Endodermal cell (in vitro differentiated cells): Measurements from ENCODE around the gene CD74. TPM values are rescaled to one million over a fixed set of nuclear protein-coding genes. Genes with fewer than 3 reads are reported as not detected.

Source experiments
- DNase-seq: peaks from one replicate; pipeline ENCODE4 v3.0.0-alpha.2; 2017
- H3K27ac ChIP-seq: 2 replicates; pipeline ENCODE4 v1.5.1; 2013; ENCODE audit warnings: mild to moderate bottlenecking, low read depth, low read length, moderate library complexity
- H3K27me3 ChIP-seq: 2 replicates; pipeline ENCODE4 v1.6.1; 2013; ENCODE audit warnings: mild to moderate bottlenecking, low read length, moderate library complexity; ENCODE audit not compliant: insufficient read depth, control insufficient read depth, poor library complexity, severe bottlenecking
- H3K36me3 ChIP-seq: 2 replicates; pipeline ENCODE4 v1.7.0; 2013; ENCODE audit warnings: mild to moderate bottlenecking, low read length, moderate library complexity; ENCODE audit not compliant: control insufficient read depth, insufficient read depth
- H3K4me1 ChIP-seq: one replicate; pipeline ENCODE4 v1.7.0; 2013; ENCODE audit warnings: low read length; ENCODE audit not compliant: control insufficient read depth, insufficient read depth
- H3K4me3 ChIP-seq: 2 replicates; pipeline ENCODE4 v1.5.1; 2013; ENCODE audit warnings: mild to moderate bottlenecking, low read length, moderate library complexity
- H3K9ac ChIP-seq: 2 replicates; pipeline ENCODE4 v1.6.1; 2013; ENCODE audit warnings: mild to moderate bottlenecking, low read length, moderate library complexity; ENCODE audit not compliant: poor library complexity, severe bottlenecking; ENCODE audit errors: extremely low read depth
- H3K9me3 ChIP-seq: 2 replicates; pipeline ENCODE4 v1.6.1; 2013; ENCODE audit warnings: mild to moderate bottlenecking, low read length, moderate library complexity; ENCODE audit not compliant: control insufficient read depth
- H3K27ac Mint-ChIP-seq: 2 replicates; pipeline ENCODE4 v1.8.0; 2020; ENCODE audit warnings: mixed read lengths
- H3K27me3 Mint-ChIP-seq: 2 replicates; pipeline ENCODE4 v1.8.0; 2021; ENCODE audit warnings: mild to moderate bottlenecking, mixed read lengths; ENCODE audit not compliant: insufficient read depth
- H3K36me3 Mint-ChIP-seq: 2 replicates; pipeline ENCODE4 v1.8.0; 2020; ENCODE audit warnings: low read depth, mixed read lengths
- H3K4me1 Mint-ChIP-seq: 2 replicates; pipeline ENCODE4 v1.8.0; 2020; ENCODE audit warnings: mixed read lengths
- H3K4me3 Mint-ChIP-seq: 2 replicates; pipeline ENCODE4 v1.8.0; 2020; ENCODE audit warnings: mild to moderate bottlenecking, moderate library complexity, mixed read lengths
- H3K9me3 Mint-ChIP-seq: 2 replicates; pipeline ENCODE4 v1.8.0; 2020; ENCODE audit warnings: mild to moderate bottlenecking, mixed read lengths
- CTCF ChIP-seq: fragments of 200-600 bp; sonication (generic); conservative IDR thresholded peaks from 2 replicates; pipeline ENCODE4 v1.5.0; 2021; ENCODE audit warnings: antibody characterized with exemption, mild to moderate bottlenecking
- WGBS, 2 experiments: methylation state at CpG; one replicate each; pipeline versions ENCODE4 v1.1.5 to v1.1.7; 2013; ENCODE audit warnings: missing lambda C conversion rate in 2 of 2, mixed read lengths in 1 of 2; ENCODE audit not compliant: insufficient coverage in 1 of 2, insufficient read length in 1 of 2; 5-methylcytosine and 5-hydroxymethylcytosine counted together
- total RNA-seq, 2 donors: library from RNA; stranded (reverse); fragmentation: NEBNext Ultra II Directional in 1 of 2; extraction: Animal tissue kit (Norgen Biotek cat#: 25700) in 1 of 2; gene quantifications; 2 replicates in 1 of 2; 3 replicates in 1 of 2; pipeline ENCODE4 v1.2.1, GENCODE V29; 2021

The CD74 gene
- total RNA-seq, 2 donors from 2014 or later, result 12.4 to 20.0 TPM

- Mint-ChIP-seq H3K27me3 (peaks cover 3% of the 10 kb centered on the region), H3K9me3 (no peaks in the 10 kb centered on the region), H3K36me3 (no peaks in the 10 kb centered on the region), H3K4me3 (no peak overlapping the region), H3K4me1 (peaks cover 15% of the 10 kb centered on the region), H3K27ac (peak overlapping the region; percentile 91)
- Histone ChIP-seq H3K9me3 (no peaks in the 10 kb centered on the region), H3K4me1 (no peaks in the 10 kb centered on the region), H3K27ac (no peak overlapping the region), H3K9ac (no peak overlapping the region), H3K27me3 (no peaks in the 10 kb centered on the region), H3K36me3 (no peaks in the 10 kb centered on the region), H3K4me3 (no peak overlapping the region)
- DNase-seq, result peak; percentile 77
- TF ChIP-seq CTCF, result no peak
- 98 to 100% methylated on average over 3 to 5 of the region's 5 CpGs for WGBS, 2 experiments
Observed at GRCh38 chr5:150411245-150411979, 1.3 kb downstream of the CD74 start.

GRCh38 chr5:150410524-150411244, 2.0 kb downstream of the CD74 start:
- Histone ChIP-seq H3K9me3 (no peaks in the 10 kb centered on the region), H3K4me1 (no peaks in the 10 kb centered on the region), H3K27me3 (no peaks in the 10 kb centered on the region), H3K27ac (no peak overlapping the region), H3K36me3 (no peaks in the 10 kb centered on the region), H3K4me3 (no peak overlapping the region), H3K9ac (no peak overlapping the region)
- peaks cover 15% of the 10 kb centered on the region for H3K4me1 Mint-ChIP-seq
- H3K36me3 Mint-ChIP-seq, result no peaks in the 10 kb centered on the region
- no peak overlapping the region for H3K4me3 Mint-ChIP-seq
- TF ChIP-seq CTCF, result no peak
- WGBS, 2 experiments, result 67 to 89% methylated on average over 1 to 4 of the region's 4 CpGs
- H3K27me3 Mint-ChIP-seq, result no peaks in the 10 kb centered on the region
- H3K27ac Mint-ChIP-seq, result peak overlapping the region; percentile 91
- no peaks in the 10 kb centered on the region for H3K9me3 Mint-ChIP-seq
- peak; percentile 81 for DNase-seq

GRCh38 chr5:150409638-150410523, 2.8 kb downstream of the CD74 start:
- H3K4me3 Mint-ChIP-seq, result peak overlapping the region; percentile 38
- Histone ChIP-seq H3K27ac (no peak overlapping the region), H3K27me3 (no peaks in the 10 kb centered on the region), H3K36me3 (no peaks in the 10 kb centered on the region), H3K9me3 (no peaks in the 10 kb centered on the region), H3K4me3 (no peak overlapping the region), H3K4me1 (no peaks in the 10 kb centered on the region), H3K9ac (no peak overlapping the region)
- WGBS, 2 experiments, result 20 to 26% methylated on average over 11 to 15 of the region's 15 CpGs
- H3K9me3 Mint-ChIP-seq, result no peaks in the 10 kb centered on the region
- peak overlapping the region; percentile 91 for H3K27ac Mint-ChIP-seq
- peaks cover 15% of the 10 kb centered on the region for H3K4me1 Mint-ChIP-seq
- peak; percentile 95 for DNase-seq
- H3K36me3 Mint-ChIP-seq, result no peaks in the 10 kb centered on the region
- H3K27me3 Mint-ChIP-seq, result no peaks in the 10 kb centered on the region
- no peak for TF ChIP-seq CTCF
